Kidney epithelial cell (primary cell): ENCODE measurements around the gene TBL1XR1. TPM values are rescaled to one million over a fixed set of nuclear protein-coding genes. Genes with fewer than 3 reads are reported as not detected.

Experiments used
- DNase-seq: peaks from one replicate; pipeline ENCODE4 v3.0.0-alpha.2; 2010; ENCODE audit warnings: low read depth
- H3K27me3 ChIP-seq: 2 replicates; pipeline ENCODE4 v1.6.0; 2011; ENCODE audit warnings: low read length; ENCODE audit not compliant: control insufficient read depth, insufficient read depth
- H3K36me3 ChIP-seq: 2 replicates; pipeline ENCODE4 v1.5.1; 2011; ENCODE audit warnings: low read length; ENCODE audit not compliant: control insufficient read depth, insufficient read depth
- H3K4me3 ChIP-seq: 2 replicates; pipeline ENCODE4 v1.5.1; 2011; ENCODE audit warnings: low read depth, mild to moderate bottlenecking, control low read depth, low read length
- total RNA-seq: library from RNA; depleted of rRNA; stranded (reverse); fragments of >200 nt; gene quantifications from 2 replicates; pipeline ENCODE4 v1.2.3, GENCODE V29; 2015
- TF ChIP-seq, protein P1 (sequence below): IDR thresholded peaks from 2 replicates; pipeline ENCODE4 v1.5.1; 2011; ENCODE audit warnings: mild to moderate bottlenecking, moderate library complexity, low read length, control low read depth, inconsistent platforms; ENCODE audit not compliant: insufficient read depth, poor library complexity, severe bottlenecking

The TBL1XR1 gene
- total RNA-seq, 1 donor from 2014 or later: 81.4 TPM

DNA sequence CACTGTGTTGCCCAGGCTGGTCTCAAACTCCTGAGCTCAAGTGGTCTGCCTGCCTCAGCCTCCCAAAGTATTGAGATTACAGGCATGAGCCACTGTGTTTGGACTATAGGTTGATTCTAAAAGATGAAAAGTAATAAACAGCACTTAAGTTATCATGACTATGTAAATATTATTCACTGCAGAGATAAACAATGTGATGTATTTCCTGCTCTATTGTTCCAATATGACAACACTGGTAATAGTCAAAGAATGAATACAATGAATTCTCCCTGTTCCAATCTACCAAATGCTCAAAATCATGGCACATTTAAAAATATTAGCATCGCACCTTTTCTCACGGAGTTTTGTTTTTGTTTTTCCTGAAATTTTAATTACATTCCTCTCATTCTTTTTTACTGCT, 36.8 kb upstream of the TBL1XR1 start:
- TF ChIP-seq, protein P1, sequence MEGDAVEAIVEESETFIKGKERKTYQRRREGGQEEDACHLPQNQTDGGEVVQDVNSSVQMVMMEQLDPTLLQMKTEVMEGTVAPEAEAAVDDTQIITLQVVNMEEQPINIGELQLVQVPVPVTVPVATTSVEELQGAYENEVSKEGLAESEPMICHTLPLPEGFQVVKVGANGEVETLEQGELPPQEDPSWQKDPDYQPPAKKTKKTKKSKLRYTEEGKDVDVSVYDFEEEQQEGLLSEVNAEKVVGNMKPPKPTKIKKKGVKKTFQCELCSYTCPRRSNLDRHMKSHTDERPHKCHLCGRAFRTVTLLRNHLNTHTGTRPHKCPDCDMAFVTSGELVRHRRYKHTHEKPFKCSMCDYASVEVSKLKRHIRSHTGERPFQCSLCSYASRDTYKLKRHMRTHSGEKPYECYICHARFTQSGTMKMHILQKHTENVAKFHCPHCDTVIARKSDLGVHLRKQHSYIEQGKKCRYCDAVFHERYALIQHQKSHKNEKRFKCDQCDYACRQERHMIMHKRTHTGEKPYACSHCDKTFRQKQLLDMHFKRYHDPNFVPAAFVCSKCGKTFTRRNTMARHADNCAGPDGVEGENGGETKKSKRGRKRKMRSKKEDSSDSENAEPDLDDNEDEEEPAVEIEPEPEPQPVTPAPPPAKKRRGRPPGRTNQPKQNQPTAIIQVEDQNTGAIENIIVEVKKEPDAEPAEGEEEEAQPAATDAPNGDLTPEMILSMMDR: no peak
- H3K4me3 ChIP-seq: no peak overlapping the region
- no peaks in the 10 kb centered on the region for H3K36me3 ChIP-seq
- no peak for DNase-seq
- no peaks in the 10 kb centered on the region for H3K27me3 ChIP-seq

DNA sequence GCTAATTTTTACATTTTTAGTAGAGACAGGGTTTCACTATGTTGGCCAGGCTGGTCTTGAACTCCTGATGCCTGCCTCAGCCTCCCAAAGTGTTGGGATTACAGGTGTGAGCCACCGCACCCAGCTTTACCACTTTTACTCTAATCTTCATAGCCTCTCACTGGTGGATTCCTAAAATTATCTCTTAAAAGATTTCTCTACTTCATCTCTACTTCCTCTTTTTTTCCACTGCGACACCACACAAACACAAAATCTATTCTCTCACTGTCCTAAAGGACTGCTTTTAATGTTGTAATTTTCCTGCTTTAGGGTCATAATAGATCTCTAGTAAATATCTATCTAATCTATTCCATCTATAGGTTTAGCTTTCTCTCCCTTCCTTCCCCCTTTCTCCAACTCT, 34.0 kb upstream of the TBL1XR1 start:
- Histone ChIP-seq H3K27me3 (no peaks in the 10 kb centered on the region), H3K36me3 (no peaks in the 10 kb centered on the region), H3K4me3 (no peak overlapping the region)
- no peak for DNase-seq
- TF ChIP-seq, protein P1: no peak

DNA sequence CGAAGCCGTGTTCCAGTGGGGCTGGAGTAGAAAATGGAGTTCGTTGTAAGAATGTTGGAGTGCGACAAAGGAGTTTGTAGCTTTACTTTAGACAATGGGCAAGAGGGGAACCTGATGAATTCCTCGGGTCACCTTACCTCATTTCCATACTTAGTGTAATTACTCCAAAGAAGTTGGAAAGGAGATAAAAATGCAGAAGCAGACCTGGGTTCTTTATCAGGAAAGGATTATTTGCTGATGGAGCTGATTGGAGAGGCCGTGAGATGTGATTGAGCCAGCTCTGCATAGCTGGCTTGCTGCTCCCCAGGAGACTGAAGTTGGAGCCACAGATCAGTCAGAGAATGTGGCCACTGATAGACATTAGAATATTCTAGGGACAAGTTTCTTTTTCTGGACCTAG, 33.4 kb upstream of the TBL1XR1 start:
- TF ChIP-seq, protein P1: no peak
- Histone ChIP-seq H3K27me3 (no peaks in the 10 kb centered on the region), H3K4me3 (no peak overlapping the region), H3K36me3 (no peaks in the 10 kb centered on the region)
- no peak for DNase-seq

DNA sequence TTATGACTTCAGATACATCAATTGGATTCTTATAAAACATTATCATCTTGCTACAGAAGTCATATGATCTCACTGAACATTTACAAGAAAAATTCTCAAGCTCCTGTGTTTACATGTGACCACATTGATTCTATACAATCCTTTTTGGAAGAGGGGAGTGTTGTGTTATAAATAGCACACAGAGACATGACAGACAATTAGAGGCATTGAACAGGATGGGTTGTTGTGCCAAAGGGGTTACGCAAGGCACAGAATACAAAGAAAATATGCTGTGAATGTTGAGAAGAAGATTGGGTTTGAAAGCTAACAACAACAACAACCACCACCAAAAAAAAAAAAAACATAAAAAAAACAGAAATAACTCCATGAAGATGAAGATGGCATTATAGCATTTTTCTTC, 32.5 kb upstream of the TBL1XR1 start:
- DNase-seq: no peak
- no peaks in the 10 kb centered on the region for H3K27me3 ChIP-seq
- TF ChIP-seq, protein P1: no peak
- no peak overlapping the region for H3K4me3 ChIP-seq
- H3K36me3 ChIP-seq: no peaks in the 10 kb centered on the region

DNA sequence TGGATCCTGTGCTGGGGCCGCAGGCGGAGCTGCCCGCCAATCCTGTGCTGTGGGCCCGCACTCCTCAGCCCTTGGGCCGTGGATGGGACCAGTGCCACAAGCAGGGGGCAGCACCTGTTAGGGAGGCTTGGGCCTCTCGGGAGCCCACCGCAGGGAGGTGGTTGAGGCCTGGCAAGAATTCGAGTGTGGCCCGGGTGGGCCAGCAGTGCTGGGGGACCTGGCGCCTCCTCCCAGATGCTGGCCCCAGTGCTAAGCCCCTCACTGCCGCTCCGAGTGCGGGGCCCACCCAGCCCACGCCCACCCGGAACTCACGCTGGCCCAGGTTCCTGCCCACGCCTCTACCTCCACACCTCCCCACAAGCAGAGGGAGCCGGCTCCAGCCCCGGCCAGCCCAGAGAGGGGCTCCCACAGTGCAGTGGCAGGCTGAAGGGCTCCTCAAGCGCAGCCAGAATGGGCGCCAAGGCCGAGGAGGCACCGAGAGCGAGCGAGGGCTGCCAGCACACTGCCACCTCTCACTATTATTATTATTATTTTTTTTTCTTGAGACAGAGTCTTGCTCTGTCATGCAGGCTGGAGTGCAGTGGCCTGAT, 31.4 kb upstream of the TBL1XR1 start:
- Histone ChIP-seq H3K27me3 (no peaks in the 10 kb centered on the region), H3K36me3 (no peaks in the 10 kb centered on the region), H3K4me3 (no peak overlapping the region)
- TF ChIP-seq, protein P1: no peak
- DNase-seq: no peak

DNA sequence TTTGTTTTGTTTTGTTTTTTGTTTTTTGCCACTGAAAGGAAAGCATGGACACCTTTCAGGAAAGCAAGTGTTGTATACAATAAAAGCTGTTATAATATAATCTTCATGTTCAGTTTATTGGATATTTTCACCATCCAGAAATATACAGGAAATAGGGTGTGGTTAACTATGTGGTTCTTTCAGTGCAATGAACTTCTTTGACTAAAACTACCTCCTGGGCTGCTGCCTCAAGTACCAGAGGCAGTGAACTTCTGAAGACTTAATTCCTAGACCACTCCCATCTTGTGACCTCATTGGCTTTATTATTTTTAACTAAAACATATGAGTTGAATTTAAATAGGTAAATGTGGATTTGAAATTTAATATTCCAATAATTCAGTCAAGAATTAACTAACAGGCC, 27.1 kb upstream of the TBL1XR1 start:
- H3K27me3 ChIP-seq: no peaks in the 10 kb centered on the region
- TF ChIP-seq, protein P1: no peak
- no peak for DNase-seq
- H3K36me3 ChIP-seq: no peaks in the 10 kb centered on the region
- H3K4me3 ChIP-seq: no peak overlapping the region
